ENCODE data around the gene PKIG. TPM values are rescaled to one million over a fixed set of nuclear protein-coding genes. Genes with fewer than 3 reads are reported as not detected.

PKIG gene
- total and polyA plus RNA-seq, 10 of the 15 experiments (the other 5 are each of a cell fraction or from before 2014, with no cell fraction given), result 5.7 to 82.3 (median 39.7) TPM

DNA sequence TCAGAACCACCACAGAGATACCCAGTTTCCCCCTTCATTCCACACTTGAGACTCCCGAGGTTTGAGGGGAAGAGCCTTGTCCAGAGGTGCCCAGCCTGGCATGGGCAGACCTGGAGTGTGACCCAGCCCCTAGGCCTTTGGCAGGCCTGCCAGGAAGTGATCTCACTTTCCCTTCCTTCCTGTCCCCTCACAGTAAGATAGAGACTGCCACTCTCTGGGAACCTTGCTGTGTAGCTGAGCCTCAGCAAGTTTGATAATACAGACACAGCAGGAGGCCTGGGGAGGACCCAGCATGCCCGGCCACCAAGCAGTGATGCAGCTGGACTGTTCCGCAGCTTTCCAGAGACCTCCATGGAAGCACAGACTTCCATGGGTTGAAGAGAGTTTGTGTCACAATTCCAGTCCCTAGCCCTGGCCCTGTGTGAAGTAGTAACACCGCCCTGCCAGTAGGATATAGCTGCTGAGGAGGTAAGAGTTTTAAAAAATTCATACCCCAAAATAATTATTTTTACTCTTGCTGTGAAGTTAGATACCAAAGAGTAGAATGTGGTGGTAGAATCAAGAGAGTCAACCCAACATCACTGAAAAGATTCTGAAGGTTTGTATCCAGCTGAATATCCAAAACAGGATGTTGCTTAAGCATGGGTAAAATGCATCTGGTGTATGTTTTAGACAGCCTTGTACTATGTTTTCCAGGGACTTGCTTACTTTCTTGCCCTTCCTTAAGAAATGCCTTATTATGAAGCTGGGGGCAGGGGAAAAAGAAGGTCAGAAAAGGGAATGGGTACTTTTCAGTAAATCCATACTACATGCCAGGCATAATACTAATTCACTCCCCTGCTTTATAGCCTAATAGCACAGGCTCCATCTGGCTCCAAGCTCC lies 16.3 kb downstream of the PKIG start (continued):
- TF ChIP-seq, protein P1, sequence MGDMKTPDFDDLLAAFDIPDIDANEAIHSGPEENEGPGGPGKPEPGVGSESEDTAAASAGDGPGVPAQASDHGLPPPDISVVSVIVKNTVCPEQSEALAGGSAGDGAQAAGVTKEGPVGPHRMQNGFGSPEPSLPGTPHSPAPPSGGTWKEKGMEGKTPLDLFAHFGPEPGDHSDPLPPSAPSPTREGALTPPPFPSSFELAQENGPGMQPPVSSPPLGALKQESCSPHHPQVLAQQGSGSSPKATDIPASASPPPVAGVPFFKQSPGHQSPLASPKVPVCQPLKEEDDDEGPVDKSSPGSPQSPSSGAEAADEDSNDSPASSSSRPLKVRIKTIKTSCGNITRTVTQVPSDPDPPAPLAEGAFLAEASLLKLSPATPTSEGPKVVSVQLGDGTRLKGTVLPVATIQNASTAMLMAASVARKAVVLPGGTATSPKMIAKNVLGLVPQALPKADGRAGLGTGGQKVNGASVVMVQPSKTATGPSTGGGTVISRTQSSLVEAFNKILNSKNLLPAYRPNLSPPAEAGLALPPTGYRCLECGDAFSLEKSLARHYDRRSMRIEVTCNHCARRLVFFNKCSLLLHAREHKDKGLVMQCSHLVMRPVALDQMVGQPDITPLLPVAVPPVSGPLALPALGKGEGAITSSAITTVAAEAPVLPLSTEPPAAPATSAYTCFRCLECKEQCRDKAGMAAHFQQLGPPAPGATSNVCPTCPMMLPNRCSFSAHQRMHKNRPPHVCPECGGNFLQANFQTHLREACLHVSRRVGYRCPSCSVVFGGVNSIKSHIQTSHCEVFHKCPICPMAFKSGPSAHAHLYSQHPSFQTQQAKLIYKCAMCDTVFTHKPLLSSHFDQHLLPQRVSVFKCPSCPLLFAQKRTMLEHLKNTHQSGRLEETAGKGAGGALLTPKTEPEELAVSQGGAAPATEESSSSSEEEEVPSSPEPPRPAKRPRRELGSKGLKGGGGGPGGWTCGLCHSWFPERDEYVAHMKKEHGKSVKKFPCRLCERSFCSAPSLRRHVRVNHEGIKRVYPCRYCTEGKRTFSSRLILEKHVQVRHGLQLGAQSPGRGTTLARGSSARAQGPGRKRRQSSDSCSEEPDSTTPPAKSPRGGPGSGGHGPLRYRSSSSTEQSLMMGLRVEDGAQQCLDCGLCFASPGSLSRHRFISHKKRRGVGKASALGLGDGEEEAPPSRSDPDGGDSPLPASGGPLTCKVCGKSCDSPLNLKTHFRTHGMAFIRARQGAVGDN (IDR thresholded peaks at IDR 0.05), result peak; percentile 93
- TF ChIP-seq HCFC1 (IDR thresholded peaks at IDR 0.05; ENCODE audit: low read length), result no peak
- 0 out of 3 replicates have a peak, but pooled peaks of 1 of the 2 experiments have one; percentile 18 for TF ChIP-seq EGR1 (IDR thresholded peaks at IDR 0.05; ENCODE audit: borderline replicate concordance in 1 of 2, low read depth in 2 of 2, low read length in 2 of 2)
- no peak for TF ChIP-seq FOS (IDR thresholded peaks at IDR 0.05; ENCODE audit: borderline replicate concordance, extremely low read depth, insufficient read length)
- TF ChIP-seq SIN3A (IDR thresholded peaks at IDR 0.05; ENCODE audit: low read depth, low read length), result no peak
- TF ChIP-seq, protein P2, sequence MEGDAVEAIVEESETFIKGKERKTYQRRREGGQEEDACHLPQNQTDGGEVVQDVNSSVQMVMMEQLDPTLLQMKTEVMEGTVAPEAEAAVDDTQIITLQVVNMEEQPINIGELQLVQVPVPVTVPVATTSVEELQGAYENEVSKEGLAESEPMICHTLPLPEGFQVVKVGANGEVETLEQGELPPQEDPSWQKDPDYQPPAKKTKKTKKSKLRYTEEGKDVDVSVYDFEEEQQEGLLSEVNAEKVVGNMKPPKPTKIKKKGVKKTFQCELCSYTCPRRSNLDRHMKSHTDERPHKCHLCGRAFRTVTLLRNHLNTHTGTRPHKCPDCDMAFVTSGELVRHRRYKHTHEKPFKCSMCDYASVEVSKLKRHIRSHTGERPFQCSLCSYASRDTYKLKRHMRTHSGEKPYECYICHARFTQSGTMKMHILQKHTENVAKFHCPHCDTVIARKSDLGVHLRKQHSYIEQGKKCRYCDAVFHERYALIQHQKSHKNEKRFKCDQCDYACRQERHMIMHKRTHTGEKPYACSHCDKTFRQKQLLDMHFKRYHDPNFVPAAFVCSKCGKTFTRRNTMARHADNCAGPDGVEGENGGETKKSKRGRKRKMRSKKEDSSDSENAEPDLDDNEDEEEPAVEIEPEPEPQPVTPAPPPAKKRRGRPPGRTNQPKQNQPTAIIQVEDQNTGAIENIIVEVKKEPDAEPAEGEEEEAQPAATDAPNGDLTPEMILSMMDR (IDR thresholded peaks at IDR 0.05 in 2 of 3, conservative IDR thresholded peaks at IDR 0.05 in 1 of 3; ENCODE audit: control insufficient read depth in 2 of 3, extremely low read depth in 1 of 3, insufficient read depth in 1 of 3, low read depth in 3 of 3, low read length in 3 of 3), result peak; percentile 12 to 25 (median 17); a peak in 3 of 6 replicates
- peak; percentile 85 for TF ChIP-seq EED (IDR thresholded peaks at IDR 0.05; ENCODE audit: low read depth)
- TF ChIP-seq, protein P3, sequence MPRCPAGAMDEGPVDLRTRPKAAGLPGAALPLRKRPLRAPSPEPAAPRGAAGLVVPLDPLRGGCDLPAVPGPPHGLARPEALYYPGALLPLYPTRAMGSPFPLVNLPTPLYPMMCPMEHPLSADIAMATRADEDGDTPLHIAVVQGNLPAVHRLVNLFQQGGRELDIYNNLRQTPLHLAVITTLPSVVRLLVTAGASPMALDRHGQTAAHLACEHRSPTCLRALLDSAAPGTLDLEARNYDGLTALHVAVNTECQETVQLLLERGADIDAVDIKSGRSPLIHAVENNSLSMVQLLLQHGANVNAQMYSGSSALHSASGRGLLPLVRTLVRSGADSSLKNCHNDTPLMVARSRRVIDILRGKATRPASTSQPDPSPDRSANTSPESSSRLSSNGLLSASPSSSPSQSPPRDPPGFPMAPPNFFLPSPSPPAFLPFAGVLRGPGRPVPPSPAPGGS (IDR thresholded peaks at IDR 0.05; ENCODE audit: borderline replicate concordance, insufficient read depth, low read depth, low read length, poor library complexity, severe bottlenecking), result no peak
- 0 out of 2 replicates have a peak, but pooled peaks have one; percentile 35 for TF ChIP-seq GATAD2B (conservative IDR thresholded peaks at IDR 0.05; ENCODE audit: low read depth)
- TF ChIP-seq SPI1 (IDR thresholded peaks at IDR 0.05; ENCODE audit: borderline replicate concordance, insufficient read depth, low read depth, low read length), result no peak
- no peak for TF ChIP-seq SMARCA5 (IDR thresholded peaks at IDR 0.05)
- TF ChIP-seq SMAD1 (IDR thresholded peaks at IDR 0.05; ENCODE audit: low read depth, partially characterized antibody), result no peak
- no peak for TF ChIP-seq MEF2B (IDR thresholded peaks at IDR 0.05; ENCODE audit: partially characterized antibody, poor library complexity, severe bottlenecking)
- no peak for TF ChIP-seq STAT1 (conservative IDR thresholded peaks at IDR 0.05)
- no peak for TF ChIP-seq NRF1 (conservative IDR thresholded peaks at IDR 0.05; ENCODE audit: low read depth, low read length)
- no peak for TF ChIP-seq ZSCAN29 (IDR thresholded peaks at IDR 0.05)
